ENCODE results near the gene DAP3.
"Not testable (repeated sequence)": the region's sequence is repeated elsewhere in the genome, so short reads cannot be mapped to it uniquely, and the experiment has no call there.

Gene DAP3

GRCh38 chr1:155689081-155689607 is at the start of gene DAP3:
DAP3 (plus strand) TSS chr1:155689091; CDS start chr1:155709780, 20,689 bp downstream.
- not testable (repeated sequence) for DNase-seq

GRCh38 chr1:155640367-155640766 is 48.5 kb upstream of the DAP3 start:
- DNase-seq = no peak

GRCh38 chr1:155642559-155643180 is 46.2 kb upstream of the DAP3 start:
- not testable (repeated sequence) for DNase-seq

GRCh38 chr1:155643230-155643629 is 45.7 kb upstream of the DAP3 start:
- no peak for DNase-seq

- no peak for DNase-seq
Measured at GRCh38 chr1:155645034-155645598, 43.8 kb upstream of the DAP3 start.

GRCh38 chr1:155645648-155646047 is 43.2 kb upstream of the DAP3 start:
- DNase-seq = no peak

- no peak for DNase-seq
Measured at GRCh38 chr1:155646307-155646706, 42.6 kb upstream of the DAP3 start.

GRCh38 chr1:155648207-155649147 is 40.4 kb upstream of the DAP3 start:
- DNase-seq = peak; percentile 58

- no peak for DNase-seq
Measured at GRCh38 chr1:155649676-155650075, 39.2 kb upstream of the DAP3 start.

GRCh38 chr1:155650231-155650757 is 38.6 kb upstream of the DAP3 start:
- DNase-seq = no peak

- DNase-seq = no peak
Measured at GRCh38 chr1:155651861-155652661, 36.8 kb upstream of the DAP3 start.

- DNase-seq = no peak
Measured at GRCh38 chr1:155652951-155653350, 35.9 kb upstream of the DAP3 start.

GRCh38 chr1:155657463-155657862 is 31.4 kb upstream of the DAP3 start:
- DNase-seq = no peak

- not testable (repeated sequence) for DNase-seq
Measured at GRCh38 chr1:155661239-155661638, 27.7 kb upstream of the DAP3 start.

- DNase-seq = no peak
Measured at GRCh38 chr1:155669233-155670162, 19.4 kb upstream of the DAP3 start.

GRCh38 chr1:155671750-155672149 is 17.1 kb upstream of the DAP3 start:
- DNase-seq = no peak

- DNase-seq = no peak
Measured at GRCh38 chr1:155673003-155673402, 15.9 kb upstream of the DAP3 start.

GRCh38 chr1:155678027-155678426 is 10.9 kb upstream of the DAP3 start:
- DNase-seq = no peak

GRCh38 chr1:155678992-155679391 is 9.9 kb upstream of the DAP3 start:
- not testable (repeated sequence) for DNase-seq

GRCh38 chr1:155680531-155680930 is 8.4 kb upstream of the DAP3 start:
- DNase-seq = no peak

- no peak for DNase-seq
Measured at GRCh38 chr1:155681776-155682175, 7.1 kb upstream of the DAP3 start.

Measured in NCI-H146 (cell line).